Measurements from ENCODE around the gene SPATA6L.

- TF ChIP-seq CTCF (IDR thresholded peaks at IDR 0.05; ENCODE audit: insufficient read depth, low read length, poor library complexity, severe bottlenecking) (no peak), EZH2phosphoT487 (conservative IDR thresholded peaks at IDR 0.05; ENCODE audit: low read length) (no peak)
Observed at GRCh38 chr9:4584636-4585035, 81.6 kb downstream of the SPATA6L start.

Measured in SU-DHL-6 (cell line).